Hepatocyte (in vitro differentiated cells): ENCODE measurements around the gene FOXP4.

ENCODE experiments used
- CTCF ChIP-seq: fragments of 200-600 bp; sonication (generic); IDR thresholded peaks from 2 replicates; pipeline ENCODE4 v1.5.1; 2016; ENCODE audit warnings: antibody characterized with exemption, mild to moderate bottlenecking; ENCODE audit not compliant: poor library complexity
- EZH2 ChIP-seq: fragments of 200-600 bp; sonication (generic); IDR thresholded peaks from 2 replicates; pipeline ENCODE4 v1.6.1; 2016; ENCODE audit warnings: antibody characterized with exemption, mild to moderate bottlenecking, borderline replicate concordance
- EZH2phosphoT487 ChIP-seq: fragments of 200-600 bp; sonication (generic); IDR thresholded peaks from one replicate; pipeline ENCODE4 v1.6.1; 2018; ENCODE audit warnings: antibody characterized with exemption, mild to moderate bottlenecking, low read depth, moderate library complexity; ENCODE audit not compliant: unreplicated experiment, severe bottlenecking

GRCh38 chr6:41580690-41581089 lies 34.5 kb downstream of the FOXP4 start:
- TF ChIP-seq CTCF (no peak), EZH2 (no peak), EZH2phosphoT487 (no peak)
